ENCODE measurements around the gene DYNLRB2. TPM values are rescaled to one million over a fixed set of nuclear protein-coding genes. Genes with fewer than 3 reads are reported as not detected.

The DYNLRB2 gene
- 10 to 100 TPM in 2 of 4 donors, 1 to 10 TPM in 2; 8.5 to 11.3 (median 10.3) TPM for polyA plus RNA-seq (ENCODE audit: insufficient read length in 4 of 4)

GRCh38 chr16:80540516-80541305, at the start of gene DYNLRB2:
Gene DYNLRB2, plus strand, starts transcription at chr16:80540993. Its CDS starts 84 bp downstream, at chr16:80541077.
- DNase-seq (ENCODE audit: low read depth in 4 of 4, low spot score in 3 of 4) = peak; percentile 90 to 91 (median 90)

- DNase-seq (ENCODE audit: low read depth in 4 of 4, low spot score in 3 of 4) = no peak
These were observed 40.5 kb upstream of the DYNLRB2 start for GRCh38 chr16:80500116-80500859.

DNA sequence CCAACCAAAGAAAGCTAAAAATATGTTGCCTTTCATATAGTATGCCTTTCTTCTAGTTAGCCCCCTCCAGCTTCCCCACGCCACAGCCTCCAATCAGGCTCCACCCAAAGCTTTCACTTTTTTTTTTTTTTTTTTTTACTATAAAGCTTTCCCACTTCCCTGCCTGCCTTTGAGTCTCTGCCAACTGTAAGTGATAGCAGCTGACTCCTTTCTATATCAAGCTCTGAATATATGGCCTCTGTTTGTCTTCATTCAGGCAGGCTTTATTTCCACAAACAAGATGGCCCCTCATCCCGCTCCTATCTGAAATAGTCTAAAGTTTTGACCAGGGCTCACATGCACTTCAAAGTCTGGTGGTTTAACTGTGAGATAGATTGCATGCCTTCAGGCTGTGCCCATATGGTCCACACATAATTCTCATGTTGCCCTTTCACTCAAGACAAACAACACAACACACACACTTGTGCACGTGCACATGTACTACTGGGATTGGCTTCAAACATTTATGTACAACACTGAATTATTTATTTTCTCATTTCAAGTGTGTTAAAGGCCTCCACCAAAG, 39.8 kb upstream of the DYNLRB2 start:
- DNase-seq (ENCODE audit: low read depth in 4 of 4, low spot score in 3 of 4) = no peak

GRCh38 chr16:80503107-80503506, 37.7 kb upstream of the DYNLRB2 start:
- DNase-seq (ENCODE audit: low read depth in 4 of 4, low spot score in 3 of 4) = no peak

- DNase-seq (ENCODE audit: low read depth in 4 of 4, low spot score in 3 of 4) = no peak
These were observed 33.3 kb upstream of the DYNLRB2 start for GRCh38 chr16:80507538-80507937.

- DNase-seq (ENCODE audit: low read depth in 4 of 4, low spot score in 3 of 4) = no peak
These were observed 30.9 kb upstream of the DYNLRB2 start for GRCh38 chr16:80509872-80510271.

DNA sequence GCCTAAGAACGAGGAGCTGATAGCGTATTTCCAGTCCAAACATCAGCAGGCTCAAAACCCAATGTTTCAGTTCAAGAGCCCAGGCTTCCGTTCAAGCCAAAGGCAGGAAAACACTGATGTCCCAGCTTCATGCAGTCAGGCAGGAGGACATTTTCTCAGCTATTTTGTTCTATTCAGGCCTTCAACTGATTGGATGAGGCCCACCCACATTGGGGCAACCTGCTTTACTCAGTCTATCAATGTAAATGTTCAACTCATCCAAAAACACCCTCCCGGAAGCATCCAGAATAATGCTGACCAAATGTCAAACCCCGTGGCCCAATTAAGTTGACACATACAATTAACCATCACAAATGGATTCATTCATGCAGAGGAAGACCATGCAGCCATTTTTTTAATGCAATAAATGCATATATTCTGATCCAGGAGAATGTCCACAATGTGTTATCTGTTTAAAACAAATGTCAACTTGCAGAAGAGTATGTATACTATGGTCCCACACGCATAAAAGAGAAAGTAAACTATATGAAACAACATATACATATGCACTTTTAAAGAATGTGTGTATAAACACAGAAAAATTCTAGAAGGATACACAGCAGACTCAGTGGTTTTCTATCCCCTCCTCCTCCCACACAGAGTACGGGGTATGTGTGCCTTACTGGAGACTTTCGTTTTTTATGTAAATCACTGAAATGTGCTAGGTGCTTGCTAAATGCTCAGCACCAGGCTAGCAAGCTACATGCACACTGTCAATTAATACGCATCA, 28.8 kb upstream of the DYNLRB2 start:
- no peak for DNase-seq (ENCODE audit: low read depth in 4 of 4, low spot score in 3 of 4)

DNA sequence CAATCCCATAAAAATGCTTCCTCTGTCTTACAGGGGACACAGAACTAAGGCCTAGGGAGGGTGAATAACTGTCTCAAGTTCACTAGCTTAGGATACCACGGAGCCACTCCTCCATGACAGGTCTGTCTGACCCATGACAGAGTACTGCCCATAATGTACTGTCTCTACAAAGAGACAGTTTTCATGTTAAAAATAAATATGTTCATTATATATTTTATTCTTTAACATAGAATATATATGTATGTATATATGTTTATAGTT, 28.3 kb upstream of the DYNLRB2 start:
- DNase-seq (ENCODE audit: low read depth in 4 of 4, low spot score in 3 of 4) = no peak

DNA sequence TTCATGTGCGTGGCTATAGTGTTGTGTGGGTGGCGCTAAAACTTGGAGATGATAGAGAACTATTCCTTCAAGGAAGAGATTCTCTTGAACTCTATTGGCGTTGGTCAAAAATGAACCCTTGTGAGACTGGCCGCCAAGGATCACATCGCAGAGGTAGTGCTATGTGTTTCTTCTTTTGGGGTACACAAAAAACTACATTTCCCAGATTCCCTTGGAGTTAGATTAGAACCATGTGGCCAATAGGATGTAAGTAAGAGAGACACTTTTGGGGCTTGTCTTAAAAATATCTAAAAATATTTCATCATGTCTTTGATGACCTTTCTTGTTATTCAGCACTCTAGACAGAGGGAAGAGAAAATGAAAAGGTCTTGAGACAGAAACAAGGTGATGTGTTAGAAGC, 25.4 kb upstream of the DYNLRB2 start:
- DNase-seq (ENCODE audit: low read depth in 4 of 4, low spot score in 3 of 4) = no peak

DNA sequence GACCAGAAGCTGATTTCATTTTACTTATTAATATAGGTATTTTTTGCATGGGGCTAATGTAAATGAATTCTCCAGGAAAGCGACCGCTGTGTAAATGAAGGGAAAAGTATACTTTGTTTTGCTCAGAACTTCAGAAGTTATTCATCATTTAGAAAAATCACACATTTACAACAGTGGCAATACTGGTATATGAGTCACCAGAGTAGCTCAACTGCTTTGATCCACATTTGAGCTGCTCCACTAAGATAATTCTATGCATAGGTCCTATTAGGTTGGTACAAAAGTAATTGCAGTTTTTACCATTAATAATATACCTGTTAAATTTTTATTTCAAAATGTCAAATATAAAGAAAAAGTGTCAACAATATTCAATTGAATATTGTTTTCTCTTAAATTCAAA, 22.9 kb upstream of the DYNLRB2 start:
- no peak for DNase-seq (ENCODE audit: low read depth in 4 of 4, low spot score in 3 of 4)

GRCh38 chr16:80518436-80518835, 22.4 kb upstream of the DYNLRB2 start:
- DNase-seq (ENCODE audit: low read depth in 4 of 4, low spot score in 3 of 4) = no peak

- no peak for DNase-seq (ENCODE audit: low read depth in 4 of 4, low spot score in 3 of 4)
These were observed 21.6 kb upstream of the DYNLRB2 start for GRCh38 chr16:80519189-80519588.

- no peak for DNase-seq (ENCODE audit: low read depth in 4 of 4, low spot score in 3 of 4)
These were observed 15.4 kb upstream of the DYNLRB2 start for GRCh38 chr16:80525420-80525819.

- DNase-seq (ENCODE audit: low read depth in 4 of 4, low spot score in 3 of 4) = peak; percentile 49 to 77 (median 60)
These were observed 14.3 kb upstream of the DYNLRB2 start for GRCh38 chr16:80526418-80527061.

DNA sequence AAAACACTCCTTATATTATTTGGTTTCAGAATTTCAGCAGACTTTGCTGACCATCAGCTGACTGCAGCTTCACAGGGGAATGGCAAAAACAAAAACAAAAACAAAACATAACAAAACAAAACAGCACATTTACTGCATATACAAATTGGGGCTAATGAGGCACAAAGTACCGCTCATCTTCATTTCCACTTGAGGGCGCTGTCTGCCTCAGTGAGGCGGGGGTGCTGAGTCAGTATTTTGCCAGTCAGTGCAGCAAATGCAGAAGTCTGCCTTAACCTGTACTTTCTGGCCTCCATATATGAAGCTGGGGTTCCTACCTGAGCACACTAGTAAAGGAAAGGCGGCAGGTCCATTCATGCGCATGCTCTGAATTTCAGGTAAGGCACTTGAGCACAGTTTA, 13.5 kb upstream of the DYNLRB2 start:
- no peak for DNase-seq (ENCODE audit: low read depth in 4 of 4, low spot score in 3 of 4)

DNA sequence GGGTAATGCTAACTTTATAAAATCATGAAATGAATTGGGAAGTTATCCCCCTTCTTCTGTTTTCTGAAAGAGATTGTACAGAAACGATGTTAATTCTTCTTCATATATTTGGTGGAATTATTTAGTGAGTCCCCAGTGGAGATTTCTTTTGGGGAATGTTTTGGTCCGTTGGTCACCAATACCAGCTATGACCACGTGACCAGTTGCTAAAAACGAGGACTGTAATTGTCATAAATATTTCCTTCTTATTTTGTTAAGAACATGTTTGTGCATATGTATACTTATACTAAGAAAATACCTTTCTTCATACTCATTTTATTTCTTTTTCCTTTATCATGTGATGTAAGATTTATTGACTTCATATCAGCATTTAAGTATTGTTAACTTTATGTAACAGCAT, 10.3 kb upstream of the DYNLRB2 start:
- DNase-seq (ENCODE audit: low read depth in 4 of 4, low spot score in 3 of 4) = no peak

DNA sequence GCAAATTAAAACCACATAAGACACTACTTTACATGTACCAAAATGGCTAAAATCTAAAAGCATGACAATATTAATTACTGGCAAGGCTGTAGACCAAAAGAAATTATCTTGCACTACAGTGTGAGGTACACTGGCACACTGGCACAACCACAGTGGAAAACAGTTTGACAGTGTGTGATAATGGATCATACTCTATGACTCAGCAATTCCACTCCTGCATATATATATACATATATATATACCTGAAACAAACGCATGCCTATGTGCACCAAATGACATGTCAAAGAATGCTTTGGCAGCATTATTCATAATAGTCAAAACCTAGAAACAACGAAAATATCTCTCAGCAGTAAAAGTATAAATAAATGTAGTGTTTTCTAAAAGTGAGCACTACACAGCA, 4.6 kb upstream of the DYNLRB2 start:
- no peak for DNase-seq (ENCODE audit: low read depth in 4 of 4, low spot score in 3 of 4)

DNA sequence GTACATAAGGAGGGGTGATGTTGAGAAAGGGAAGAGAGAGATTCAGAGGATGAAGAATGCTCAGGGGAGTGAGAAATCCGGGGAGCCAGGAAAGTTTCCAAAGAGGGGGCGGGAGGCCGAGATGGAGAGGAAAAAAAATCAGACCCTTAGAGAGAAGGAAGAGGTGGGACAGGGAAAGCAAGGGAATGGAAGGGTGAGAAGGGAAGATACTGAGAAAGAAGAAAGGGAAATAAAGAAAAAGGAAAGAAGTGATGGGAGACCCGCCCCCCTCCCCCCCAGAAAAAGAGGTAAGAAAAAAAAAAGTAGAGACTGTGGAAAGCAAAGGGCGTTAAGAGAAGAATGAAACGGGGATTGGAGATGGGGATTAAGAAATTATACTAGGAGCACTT, 507 bp downstream of the DYNLRB2 start:
- no peak for DNase-seq (ENCODE audit: low read depth in 4 of 4, low spot score in 3 of 4)

DNA sequence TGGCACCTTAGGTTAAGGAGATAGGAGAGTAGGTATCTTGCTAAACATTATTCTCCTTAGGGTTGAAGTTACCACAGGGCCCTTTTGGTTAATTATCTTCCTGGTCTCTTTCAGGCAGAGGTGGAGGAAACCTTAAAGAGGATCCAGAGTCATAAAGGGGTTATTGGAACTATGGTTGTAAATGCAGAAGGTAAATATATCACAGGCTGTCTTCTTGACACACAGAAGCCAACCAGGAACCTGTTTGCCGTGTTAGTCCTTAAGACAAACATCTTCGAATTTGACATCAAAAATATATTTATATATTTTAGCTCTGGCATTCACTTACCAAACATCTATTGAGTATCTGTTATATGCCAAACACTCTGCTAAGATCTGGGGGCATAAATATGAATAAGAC, 2.4 kb downstream of the DYNLRB2 start:
- no peak for DNase-seq (ENCODE audit: low read depth in 4 of 4, low spot score in 3 of 4)

GRCh38 chr16:80544326-80544725, 3.5 kb downstream of the DYNLRB2 start:
- no peak for DNase-seq (ENCODE audit: low read depth in 4 of 4, low spot score in 3 of 4)

- DNase-seq (ENCODE audit: low read depth in 4 of 4, low spot score in 3 of 4) = no peak
These were observed 5.5 kb downstream of the DYNLRB2 start for GRCh38 chr16:80546249-80546648.

Data from right renal pelvis (tissue), 4 donors.